ENCODE measurements around the gene USP30.
"Not testable (repeated sequence)": the region's sequence is repeated elsewhere in the genome, so short reads cannot be mapped to it uniquely, and the experiment has no call there.

USP30 gene

GRCh38 chr12:109053382-109054123, 1.2 kb downstream of the USP30 start:
- no peak for DNase-seq

DNA sequence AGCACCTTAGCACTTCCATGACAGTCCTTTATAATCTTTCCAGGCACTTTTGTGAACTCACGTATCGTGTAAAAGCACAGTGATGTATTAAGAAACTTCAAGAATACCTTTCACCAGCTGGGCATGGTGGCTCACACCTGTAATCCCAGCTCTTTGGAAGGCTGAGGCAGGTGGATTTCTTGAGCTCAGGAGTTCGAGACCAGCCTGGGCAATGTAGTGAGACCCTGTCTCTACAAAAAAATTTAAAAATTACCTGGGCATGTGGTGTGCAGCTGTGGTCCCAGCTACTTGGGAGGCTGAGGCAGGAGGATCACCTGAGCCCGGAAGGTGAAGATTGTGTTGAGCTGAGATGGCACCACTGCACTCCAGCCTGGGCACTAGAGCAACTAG, 1.7 kb downstream of the USP30 start:
- not testable (repeated sequence) for DNase-seq

GRCh38 chr12:109054520-109054919, 2.1 kb downstream of the USP30 start:
- no peak for DNase-seq

GRCh38 chr12:109056891-109057290, 4.5 kb downstream of the USP30 start:
- DNase-seq: no peak

DNA sequence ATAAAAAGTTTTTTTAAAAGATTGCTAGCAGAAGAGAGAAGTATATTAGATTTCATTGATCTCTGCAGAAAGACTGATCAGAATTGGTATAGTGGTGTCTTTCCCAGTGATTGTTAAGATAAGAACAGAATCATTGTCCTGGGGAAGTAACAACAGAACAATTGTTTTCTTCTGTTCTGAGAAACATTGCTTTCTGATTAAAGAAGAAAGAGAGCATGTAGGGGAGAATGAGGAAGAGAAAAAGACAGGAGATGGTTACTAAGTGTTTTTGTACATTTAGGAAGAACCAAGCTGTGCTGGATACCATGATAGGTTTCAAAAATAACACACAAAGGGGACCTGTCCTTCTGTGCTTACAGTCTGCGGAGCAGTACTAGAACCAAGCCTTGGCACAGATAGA, 5.0 kb downstream of the USP30 start:
- no peak for DNase-seq

DNA sequence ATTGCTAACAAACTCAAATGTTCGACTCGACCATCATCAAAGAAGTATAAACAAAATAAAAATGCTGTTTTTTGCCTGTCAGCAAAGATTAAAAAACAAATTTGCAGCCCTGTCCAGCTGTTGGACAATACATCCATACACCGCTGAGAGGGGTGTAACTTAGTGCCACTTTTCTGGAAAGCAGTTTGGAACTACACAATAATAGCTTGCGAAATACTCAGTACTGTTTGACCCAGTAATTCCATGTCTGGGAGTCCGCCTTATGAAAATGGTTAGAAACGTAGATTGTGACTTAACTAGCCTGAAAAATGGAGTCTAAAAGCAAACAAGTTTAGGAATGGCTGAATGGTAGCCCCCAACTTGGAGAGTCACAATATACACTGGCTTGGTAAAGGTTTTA, 6.4 kb downstream of the USP30 start:
- no peak for DNase-seq

GRCh38 chr12:109064143-109064542, 11.8 kb downstream of the USP30 start:
- DNase-seq: no peak

- DNase-seq: peak; percentile 78
Observed at GRCh38 chr12:109065154-109065852, 12.9 kb downstream of the USP30 start.

DNA sequence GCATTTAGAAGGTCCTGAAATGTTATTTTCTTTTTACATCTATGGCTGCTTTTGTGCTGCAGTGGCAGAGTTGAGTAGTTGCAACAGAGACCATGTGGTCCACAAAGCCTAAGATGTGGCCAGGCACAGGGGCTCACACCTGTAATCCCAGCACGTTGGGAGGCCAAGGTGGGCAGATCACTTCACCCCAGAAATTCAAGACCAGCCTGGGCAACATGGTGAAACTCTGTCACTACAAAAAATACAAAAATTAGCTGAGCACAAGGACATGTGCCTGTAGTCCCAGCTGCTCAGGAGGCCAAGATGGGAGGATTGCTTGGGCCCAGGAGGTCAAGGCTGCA, 13.4 kb downstream of the USP30 start:
- DNase-seq: no peak

GRCh38 chr12:109069307-109070271, 17.2 kb downstream of the USP30 start:
- no peak for DNase-seq

GRCh38 chr12:109074866-109075265, 22.5 kb downstream of the USP30 start:
- no peak for DNase-seq

DNA sequence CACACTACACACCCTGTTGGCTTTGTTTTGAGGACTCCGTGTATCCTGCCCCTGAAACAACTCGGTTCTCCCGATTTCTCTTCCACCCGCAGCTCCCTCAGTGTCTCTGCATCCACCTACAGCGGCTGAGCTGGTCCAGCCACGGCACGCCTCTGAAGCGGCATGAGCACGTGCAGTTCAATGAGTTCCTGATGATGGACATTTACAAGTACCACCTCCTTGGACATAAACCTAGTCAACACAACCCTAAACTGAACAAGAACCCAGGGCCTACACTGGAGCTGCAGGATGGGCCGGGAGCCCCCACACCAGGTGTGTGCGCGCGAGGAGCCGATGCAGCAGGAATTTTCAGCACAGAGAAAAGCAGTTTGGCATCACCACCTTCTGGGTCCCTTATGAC, 30.4 kb downstream of the USP30 start:
- no peak for DNase-seq

GRCh38 chr12:109084425-109084824, 32.0 kb downstream of the USP30 start:
- peak; percentile 15 for DNase-seq

DNA sequence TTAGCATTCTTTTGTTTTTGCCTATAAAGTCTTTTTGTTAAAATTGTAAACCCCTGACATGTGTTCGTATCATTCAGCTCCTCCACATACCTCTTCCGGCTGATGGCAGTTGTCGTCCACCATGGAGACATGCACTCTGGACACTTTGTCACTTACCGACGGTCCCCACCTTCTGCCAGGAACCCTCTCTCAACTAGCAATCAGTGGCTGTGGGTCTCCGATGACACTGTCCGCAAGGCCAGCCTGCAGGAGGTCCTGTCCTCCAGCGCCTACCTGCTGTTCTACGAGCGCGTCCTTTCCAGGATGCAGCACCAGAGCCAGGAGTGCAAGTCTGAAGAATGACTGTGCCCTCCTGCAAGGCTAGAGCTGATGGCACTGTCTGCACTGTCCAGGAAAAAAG, 33.2 kb downstream of the USP30 start:
- DNase-seq: no peak

- DNase-seq: no peak
Observed at GRCh38 chr12:109087250-109087649, 34.9 kb downstream of the USP30 start.

DNA sequence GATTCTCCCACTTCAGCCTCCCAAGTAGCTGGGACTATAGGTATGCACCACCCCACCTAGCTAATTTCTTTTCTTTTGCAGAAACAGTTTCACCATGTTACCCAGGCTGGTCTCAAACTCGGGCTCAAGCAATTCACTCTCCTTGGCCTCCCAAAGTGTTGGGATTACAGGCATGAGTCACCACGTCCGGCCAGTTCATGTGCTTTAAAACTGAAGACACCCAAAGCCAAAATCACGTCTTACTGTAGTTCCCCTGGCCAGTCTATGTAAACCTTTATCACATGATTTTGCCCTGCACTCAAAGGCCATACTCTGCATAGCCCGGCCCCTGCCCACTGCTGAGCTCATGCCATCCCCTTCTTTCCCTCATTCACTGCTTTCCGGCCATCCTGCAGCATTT, 36.4 kb downstream of the USP30 start:
- DNase-seq: no peak

GRCh38 chr12:109089683-109090082, 37.3 kb downstream of the USP30 start:
- DNase-seq: no peak

- DNase-seq: peak; percentile 38
Observed at GRCh38 chr12:109092497-109093021, 40.2 kb downstream of the USP30 start.

- peak; percentile 98 for DNase-seq
Observed at GRCh38 chr12:109093022-109093918, 40.9 kb downstream of the USP30 start, which contains the start of gene ALKBH2. TSS of gene ALKBH2 (minus strand) at chr12:109093472. CDS start at chr12:109092786, 686 bp downstream.

DNA sequence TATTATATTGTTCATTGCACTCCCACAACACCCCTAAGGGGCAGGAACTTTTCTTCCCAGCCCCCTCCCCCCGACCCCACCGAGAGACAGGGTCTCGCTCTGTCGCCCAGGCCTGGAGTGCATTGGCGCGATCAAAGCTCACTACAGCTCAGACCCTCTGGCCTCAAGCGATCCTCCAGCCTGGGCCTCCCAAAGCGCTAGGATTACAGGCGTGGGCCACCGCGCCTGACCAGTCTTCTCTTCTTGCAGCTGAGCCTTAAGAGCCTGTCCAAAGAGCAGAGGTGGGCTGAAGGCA, 44.7 kb downstream of the USP30 start:
- no peak for DNase-seq

DNA sequence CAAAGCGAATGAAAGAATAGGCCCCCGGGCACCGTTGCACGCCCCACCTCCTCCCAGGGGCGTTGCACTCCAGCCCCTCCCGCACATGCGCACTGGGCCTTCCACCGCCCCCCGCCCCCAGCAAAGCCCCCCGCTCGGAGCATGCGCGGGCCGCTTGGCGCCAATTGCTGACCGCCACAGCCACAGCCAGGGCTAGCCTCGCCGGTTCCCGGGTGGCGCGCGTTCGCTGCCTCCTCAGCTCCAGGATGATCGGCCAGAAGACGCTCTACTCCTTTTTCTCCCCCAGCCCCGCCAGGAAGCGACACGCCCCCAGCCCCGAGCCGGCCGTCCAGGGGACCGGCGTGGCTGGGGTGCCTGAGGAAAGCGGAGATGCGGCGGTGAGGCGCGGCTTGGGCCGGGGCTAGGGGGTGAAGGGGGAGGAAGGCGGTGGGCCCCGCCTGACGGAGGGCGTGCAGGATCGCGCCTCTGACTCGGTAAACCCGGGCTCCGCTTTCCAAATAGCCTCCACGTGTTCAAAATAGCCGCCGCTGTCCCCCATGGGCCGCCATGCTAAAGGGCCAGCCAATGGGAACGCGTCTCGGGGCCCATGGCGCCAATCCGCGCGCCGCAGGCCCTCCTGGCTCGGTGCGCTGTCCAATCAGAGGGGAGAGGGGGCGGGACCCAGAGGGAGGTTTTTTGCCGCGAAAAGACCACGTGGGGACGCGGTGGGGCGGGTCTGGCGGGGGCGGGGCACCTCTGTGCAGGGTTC, 45.2 kb downstream of the USP30 start, which contains the start of gene UNG:
TSS of gene UNG (plus strand) at position 163 of the 748 bp plus-strand sequence. CDS start at position 246, 83 bp downstream.
- peak; percentile 99 for DNase-seq
